GM19468 (cell line): ENCODE data around the gene TGFB1I1.
"Not testable (repeated sequence)": the region's sequence is repeated elsewhere in the genome, so short reads cannot be mapped to it uniquely, and the experiment has no call there.

Experiments
- ATAC-seq: cut with Tn5 transposase; IDR thresholded peaks from one replicate; pipeline ENCODE4 v1.9.1; 2021; ENCODE audit warnings: mild to moderate bottlenecking, moderate library complexity, moderate number of reproducible peaks; ENCODE audit not compliant: unreplicated experiment; ENCODE audit errors: extremely low read depth

The TGFB1I1 gene

DNA sequence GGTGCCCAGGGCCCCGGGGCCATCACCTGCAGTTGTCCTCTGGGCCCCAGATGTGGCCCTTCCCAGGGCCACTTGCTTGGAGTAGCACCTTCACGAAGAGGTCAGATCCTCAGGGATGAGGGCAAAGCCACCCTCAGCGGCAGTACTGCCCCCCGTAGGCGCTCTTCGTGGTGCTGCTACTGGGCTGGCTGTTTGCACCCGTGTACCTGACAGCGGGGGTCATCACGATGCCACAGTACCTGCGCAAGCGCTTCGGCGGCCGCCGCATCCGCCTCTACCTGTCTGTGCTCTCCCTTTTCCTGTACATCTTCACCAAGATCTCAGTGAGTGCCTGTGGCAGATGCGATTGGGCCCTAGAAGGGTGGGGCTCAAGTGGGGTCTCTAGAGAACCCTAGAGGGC lies 13.6 kb downstream of the TGFB1I1 start:
- no peak for ATAC-seq

DNA sequence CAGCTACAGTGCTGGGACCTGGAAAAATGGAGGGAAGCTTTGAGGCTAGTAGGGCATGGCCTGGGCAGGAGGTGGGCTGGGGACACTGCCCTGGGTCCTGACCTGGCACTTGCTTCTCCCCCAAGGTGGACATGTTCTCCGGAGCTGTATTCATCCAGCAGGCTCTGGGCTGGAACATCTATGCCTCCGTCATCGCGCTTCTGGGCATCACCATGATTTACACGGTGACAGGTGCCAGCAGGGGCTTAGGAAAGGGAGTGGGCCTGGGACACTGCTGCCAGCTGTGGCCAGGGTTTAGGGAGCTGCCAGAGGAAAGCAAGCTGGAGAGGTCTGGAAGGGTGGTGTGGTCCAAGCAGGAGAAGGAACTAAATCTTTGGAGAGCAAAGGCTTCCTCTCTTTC lies 14.1 kb downstream of the TGFB1I1 start:
- no peak for ATAC-seq

DNA sequence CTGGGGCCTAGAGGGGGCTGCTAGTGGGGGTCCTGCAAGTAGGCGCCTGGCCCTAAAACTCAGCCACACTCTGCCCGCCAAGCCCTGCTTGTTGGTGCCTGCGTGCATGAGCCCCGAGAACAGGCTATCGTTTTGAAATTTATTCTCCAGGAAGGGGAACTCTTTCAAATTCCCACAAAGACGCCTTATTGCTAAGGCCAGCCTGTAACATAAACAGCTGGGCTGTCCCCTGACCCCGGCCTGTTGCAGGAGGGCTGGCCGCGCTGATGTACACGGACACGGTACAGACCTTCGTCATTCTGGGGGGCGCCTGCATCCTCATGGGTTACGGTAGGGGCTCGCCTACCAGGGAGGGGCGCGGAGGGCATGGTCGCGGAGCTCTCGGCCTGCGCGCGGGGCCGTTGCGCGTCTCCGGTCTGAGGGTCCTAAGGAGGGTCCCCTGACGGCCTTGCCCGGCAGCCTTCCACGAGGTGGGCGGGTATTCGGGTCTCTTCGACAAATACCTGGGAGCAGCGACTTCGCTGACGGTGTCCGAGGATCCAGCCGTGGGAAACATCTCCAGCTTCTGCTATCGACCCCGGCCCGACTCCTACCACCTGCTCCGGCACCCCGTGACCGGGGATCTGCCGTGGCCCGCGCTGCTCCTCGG lies 15.2 kb downstream of the TGFB1I1 start:
- no peak for ATAC-seq

DNA sequence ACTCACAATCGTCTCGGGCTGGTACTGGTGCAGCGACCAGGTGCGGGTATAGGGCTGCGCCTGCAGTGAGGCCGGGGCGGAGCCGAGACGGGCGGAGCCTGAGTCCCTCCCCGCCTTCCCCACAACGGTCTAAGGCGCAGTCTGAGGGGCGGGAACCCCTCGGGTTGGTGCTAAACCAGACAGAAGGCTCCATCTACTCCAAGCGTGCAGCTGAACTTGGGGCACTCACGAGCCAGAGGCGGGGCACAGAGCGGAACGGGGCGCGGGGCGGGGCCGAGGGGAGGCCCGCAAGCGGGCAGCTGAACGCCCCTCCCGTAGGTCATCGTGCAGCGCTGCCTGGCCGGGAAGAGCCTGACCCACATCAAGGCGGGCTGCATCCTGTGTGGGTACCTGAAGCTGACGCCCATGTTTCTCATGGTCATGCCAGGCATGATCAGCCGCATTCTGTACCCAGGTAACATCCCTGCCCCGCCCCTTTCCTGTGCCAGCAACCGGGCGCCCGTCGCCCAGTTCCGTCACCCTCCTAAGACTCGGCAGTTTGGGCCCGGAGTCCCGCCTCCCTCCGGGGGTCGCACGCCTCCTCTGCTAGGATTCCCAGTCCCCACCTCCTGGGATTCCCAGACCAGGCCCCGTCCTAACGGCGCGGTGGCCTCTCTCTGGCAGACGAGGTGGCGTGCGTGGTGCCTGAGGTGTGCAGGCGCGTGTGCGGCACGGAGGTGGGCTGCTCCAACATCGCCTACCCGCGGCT lies 15.9 kb downstream of the TGFB1I1 start:
- ATAC-seq = peak; percentile 87

- ATAC-seq = no peak
These were observed 16.7 kb downstream of the TGFB1I1 start for GRCh38 chr16:31488468-31489297.

DNA sequence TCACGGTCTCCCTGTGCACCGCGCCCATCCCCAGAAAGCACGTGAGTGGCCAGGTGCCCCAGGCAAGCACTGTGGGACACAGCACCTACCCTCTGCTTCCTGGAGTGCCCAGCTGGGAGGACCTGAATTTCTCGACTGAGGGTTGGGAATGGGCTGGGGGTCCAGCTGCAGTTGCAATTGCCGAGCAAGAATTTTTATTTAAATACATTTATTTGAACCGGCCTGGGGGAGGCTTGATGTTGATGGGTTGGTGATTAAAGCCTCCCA lies 17.3 kb downstream of the TGFB1I1 start:
- no peak for ATAC-seq

GRCh38 chr16:31489616-31490584 lies 17.9 kb downstream of the TGFB1I1 start:
- no peak for ATAC-seq

DNA sequence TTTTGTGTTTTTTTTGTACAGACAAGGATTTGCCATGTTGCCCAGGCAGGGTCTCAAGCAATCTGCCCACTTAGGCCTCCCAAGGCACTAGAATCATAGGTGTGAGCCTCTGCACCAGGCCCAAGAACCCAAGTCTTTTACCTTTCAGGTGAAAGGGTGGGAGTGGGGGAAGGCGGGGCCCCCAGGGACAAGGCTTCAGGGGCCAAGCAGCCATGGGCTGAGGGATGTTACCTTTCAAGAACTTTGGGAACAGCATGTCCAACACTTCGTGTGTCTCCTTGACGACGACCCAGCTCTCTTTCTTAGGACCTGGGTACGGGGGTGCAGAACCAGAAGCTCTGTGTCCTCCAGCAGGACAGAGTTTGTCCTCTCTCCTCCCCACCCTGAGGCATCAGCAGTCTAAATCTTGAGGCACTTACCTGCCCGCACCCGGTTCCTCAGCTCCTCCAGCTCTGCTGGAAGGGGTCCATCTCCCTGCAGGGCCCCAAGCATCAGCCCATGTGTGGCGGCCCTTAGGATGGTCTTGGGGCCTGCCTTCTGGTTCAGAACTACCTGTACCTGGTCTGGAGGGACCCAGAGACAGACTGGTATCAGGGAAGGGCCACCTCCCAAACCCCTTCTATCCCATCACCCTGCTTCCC lies 19.9 kb downstream of the TGFB1I1 start:
- ATAC-seq = no peak

GRCh38 chr16:31493506-31494125 lies 21.7 kb downstream of the TGFB1I1 start:
- ATAC-seq = no peak

GRCh38 chr16:31496670-31497069 lies 24.7 kb downstream of the TGFB1I1 start:
- ATAC-seq = no peak

- ATAC-seq = no peak
These were observed 26.5 kb downstream of the TGFB1I1 start for GRCh38 chr16:31498493-31498892.

DNA sequence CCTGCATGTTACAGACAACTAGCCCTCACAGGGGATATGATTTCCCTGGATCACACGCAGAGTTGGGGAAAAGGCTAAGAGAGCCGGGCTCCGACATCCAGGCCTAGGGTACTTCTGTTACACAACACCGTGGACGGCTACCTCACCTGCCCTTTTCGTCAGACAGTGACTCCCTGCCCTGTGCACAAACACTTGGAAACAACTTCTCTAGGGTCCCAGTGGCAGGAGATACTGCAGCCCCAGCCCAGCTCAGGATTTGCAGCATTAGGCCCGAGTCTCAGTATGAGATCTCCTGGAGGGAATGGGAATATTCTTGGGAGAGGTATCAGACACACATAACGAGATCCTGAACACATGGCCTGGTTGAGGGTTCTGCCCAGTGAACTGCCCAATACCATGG lies 28.0 kb downstream of the TGFB1I1 start:
- no peak for ATAC-seq

GRCh38 chr16:31501226-31501965 lies 29.4 kb downstream of the TGFB1I1 start:
- ATAC-seq = no peak

DNA sequence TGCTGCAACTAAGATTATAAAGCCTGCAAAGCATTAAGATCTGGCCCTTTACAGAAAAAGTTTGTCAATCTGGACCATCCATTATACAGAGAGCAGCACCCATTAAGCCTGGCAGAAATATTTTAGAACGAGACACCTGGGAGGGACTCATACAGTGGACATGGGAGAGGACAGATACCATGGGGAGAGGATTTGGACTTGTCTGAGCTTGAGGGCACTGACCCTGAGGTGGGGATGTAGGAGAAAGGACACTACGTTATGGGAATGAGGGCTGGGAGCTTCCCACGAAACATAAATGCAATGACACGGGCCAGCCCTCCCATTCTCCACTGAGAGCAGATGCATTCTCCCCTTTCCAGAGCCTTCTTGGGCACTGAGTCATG lies 30.0 kb downstream of the TGFB1I1 start:
- ATAC-seq = no peak

GRCh38 chr16:31502981-31503380 lies 31.0 kb downstream of the TGFB1I1 start:
- ATAC-seq = no peak

DNA sequence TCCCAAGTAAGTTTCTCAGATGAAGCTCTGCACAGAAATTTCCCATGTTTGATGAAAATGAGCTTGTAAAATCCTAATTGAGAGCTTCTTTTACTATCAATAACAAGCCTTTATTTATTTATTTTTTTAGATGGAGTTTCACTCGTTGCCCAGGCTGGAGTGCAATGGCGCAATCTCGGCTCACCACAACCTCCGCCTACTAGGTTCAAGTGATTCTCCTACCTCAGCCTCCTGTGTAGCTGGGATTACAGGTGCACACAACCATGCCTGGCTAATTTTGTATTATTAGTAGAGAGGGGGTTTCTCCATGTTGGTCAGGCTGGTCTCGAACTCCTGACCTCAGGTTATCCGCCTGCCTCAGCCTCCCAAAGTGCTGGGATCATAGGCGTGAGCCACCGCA lies 31.6 kb downstream of the TGFB1I1 start:
- not testable (repeated sequence) for ATAC-seq

- ATAC-seq = no peak
These were observed 32.2 kb downstream of the TGFB1I1 start for GRCh38 chr16:31504159-31504558.

DNA sequence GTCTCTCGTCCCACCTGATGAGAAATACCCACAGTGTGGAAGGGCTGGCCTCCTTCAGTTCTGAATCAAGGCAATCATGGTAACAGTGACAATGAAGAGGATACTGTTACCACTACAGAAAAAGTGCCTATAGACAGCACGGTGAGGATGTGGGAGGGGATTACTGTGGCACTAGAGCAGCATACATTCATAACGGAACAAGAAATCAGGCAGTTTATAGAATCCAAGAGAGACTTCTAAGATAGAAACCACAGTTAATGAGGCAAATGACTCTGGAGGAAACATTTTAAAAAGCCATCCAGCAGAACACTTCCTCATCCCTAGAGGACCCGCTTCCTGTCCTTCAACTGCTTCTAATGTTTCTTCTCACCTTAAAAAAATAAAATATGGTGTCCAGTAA lies 33.5 kb downstream of the TGFB1I1 start:
- no peak for ATAC-seq

DNA sequence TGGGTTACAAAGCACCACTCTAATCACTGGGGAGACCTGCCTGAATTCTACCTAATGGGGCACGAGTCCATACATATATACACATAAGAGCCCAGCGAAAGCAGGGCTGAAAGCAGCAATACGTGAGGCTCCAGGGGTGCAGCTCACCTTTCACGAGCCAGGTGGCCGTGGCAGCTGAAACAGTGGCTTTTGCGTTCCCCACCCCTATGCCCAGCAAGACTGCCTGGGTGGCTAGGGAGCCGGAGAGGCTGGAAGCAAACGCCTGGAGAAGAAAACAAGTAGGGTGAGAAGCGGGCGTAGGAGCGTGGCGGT lies 35.6 kb downstream of the TGFB1I1 start:
- ATAC-seq = no peak
